Coronary artery (tissue), 2 donors: ENCODE data around the gene P2RY11.

ENCODE experiments used
- DNase-seq: peaks from one replicate; pipeline ENCODE4 v3.0.0-alpha.2; 2017; ENCODE audit warnings: low spot score
- H3K27ac ChIP-seq, 2 donors: fragments of 200-600 bp; sonication (generic); one replicate each; pipeline ENCODE4 v1.5.1; 2016 to 2019
- H3K4me3 ChIP-seq: fragments of 200-600 bp; sonication (generic); 2 replicates; pipeline ENCODE4 v1.5.1; 2016; ENCODE audit warnings: mild to moderate bottlenecking, moderate library complexity
- TF ChIP-seq, protein P1 (sequence below): fragments of 200-600 bp; sonication (generic); IDR thresholded peaks from one replicate; pipeline ENCODE4 v1.5.1; 2019; ENCODE audit warnings: antibody characterized with exemption

The P2RY11 gene

GRCh38 chr19:10102787-10103236 lies 8.7 kb upstream of the P2RY11 start:
- Histone ChIP-seq H3K27ac (no peak overlapping the region), H3K4me3 (no peak overlapping the region)
- no peak for DNase-seq
- TF ChIP-seq, protein P1, sequence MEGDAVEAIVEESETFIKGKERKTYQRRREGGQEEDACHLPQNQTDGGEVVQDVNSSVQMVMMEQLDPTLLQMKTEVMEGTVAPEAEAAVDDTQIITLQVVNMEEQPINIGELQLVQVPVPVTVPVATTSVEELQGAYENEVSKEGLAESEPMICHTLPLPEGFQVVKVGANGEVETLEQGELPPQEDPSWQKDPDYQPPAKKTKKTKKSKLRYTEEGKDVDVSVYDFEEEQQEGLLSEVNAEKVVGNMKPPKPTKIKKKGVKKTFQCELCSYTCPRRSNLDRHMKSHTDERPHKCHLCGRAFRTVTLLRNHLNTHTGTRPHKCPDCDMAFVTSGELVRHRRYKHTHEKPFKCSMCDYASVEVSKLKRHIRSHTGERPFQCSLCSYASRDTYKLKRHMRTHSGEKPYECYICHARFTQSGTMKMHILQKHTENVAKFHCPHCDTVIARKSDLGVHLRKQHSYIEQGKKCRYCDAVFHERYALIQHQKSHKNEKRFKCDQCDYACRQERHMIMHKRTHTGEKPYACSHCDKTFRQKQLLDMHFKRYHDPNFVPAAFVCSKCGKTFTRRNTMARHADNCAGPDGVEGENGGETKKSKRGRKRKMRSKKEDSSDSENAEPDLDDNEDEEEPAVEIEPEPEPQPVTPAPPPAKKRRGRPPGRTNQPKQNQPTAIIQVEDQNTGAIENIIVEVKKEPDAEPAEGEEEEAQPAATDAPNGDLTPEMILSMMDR: no peak

DNA sequence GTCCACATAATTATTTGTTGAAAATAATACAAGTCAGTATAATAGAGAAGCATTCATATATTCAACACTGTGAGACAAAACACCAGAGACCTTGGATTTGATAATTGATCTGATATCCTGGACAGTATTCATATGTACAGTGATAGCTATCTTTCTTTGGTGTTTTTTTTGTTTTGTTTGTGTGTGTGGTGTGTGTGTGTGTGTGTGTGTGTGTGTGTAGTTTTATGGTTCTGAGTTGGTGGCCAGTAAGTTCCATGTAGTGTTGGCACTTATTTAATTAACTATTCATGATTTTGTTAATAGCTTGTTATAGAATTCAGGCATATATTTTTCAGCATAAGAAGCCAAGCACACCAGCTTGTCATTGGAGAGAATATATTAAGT lies 7.4 kb upstream of the P2RY11 start:
- no peak overlapping the region for H3K4me3 ChIP-seq
- TF ChIP-seq, protein P1: no peak
- no peak overlapping the region for H3K27ac ChIP-seq
- DNase-seq: no peak

DNA sequence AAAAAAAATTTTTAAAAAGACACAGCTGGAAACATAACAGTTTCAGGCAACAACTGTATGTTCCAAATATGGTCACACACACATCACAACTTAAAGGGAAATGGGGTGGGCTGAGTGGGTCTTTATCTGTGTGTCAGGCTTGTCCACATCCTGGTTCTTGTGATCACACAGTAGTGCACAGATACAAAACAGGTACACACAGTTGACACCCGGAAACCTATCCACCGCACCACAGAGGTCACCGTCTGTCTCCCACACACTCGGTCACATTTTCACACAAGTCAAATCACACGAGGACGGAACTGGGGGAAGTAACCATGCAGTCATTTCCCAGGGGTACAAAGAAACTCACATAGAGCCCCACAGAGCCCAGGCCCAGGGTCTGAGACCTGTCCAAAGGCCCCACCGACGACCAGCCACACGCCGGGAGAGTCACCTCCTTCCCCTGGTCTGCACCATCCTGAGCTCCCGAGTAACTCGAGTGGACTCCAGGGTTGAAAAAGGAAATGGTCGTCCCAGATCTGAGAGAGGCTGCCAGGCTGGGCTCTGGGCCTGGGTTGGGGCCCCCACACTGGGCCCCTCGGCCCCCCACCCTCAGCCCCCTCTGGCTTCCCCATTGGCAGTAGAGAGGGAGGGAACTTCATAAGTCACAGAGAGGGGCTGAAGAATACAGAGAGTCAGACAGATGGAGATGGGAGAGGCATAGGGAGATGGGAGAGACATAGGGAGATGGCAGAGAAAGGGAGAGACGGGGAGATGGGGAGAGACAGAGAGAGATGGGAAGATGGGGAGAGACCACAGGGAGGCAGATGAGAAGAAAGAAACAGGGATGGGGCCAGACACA lies 6.6 kb upstream of the P2RY11 start:
- Histone ChIP-seq H3K4me3 (no peak overlapping the region), H3K27ac (peak overlapping the region in 1 of 2 donors; percentile 51)
- TF ChIP-seq, protein P1: no peak
- DNase-seq: no peak

- H3K4me3 ChIP-seq: peak overlapping the region; percentile 81
- H3K27ac ChIP-seq: peak overlapping the region in 1 of 2 donors; percentile 71
- TF ChIP-seq, protein P1: no peak
- no peak for DNase-seq
Observed at GRCh38 chr19:10105509-10106099, 5.9 kb upstream of the P2RY11 start.

GRCh38 chr19:10106100-10106936 lies 5.2 kb upstream of the P2RY11 start, which contains the start of gene PPAN:
PPAN (plus strand) TSS chr19:10106362; CDS start chr19:10106395, 33 bp downstream.
- peak within 1 kb of the TSS in 1 of 2 donors; percentile 71 for H3K27ac ChIP-seq
- peak within 1 kb of the TSS; percentile 81 for H3K4me3 ChIP-seq
- TF ChIP-seq, protein P1: no peak
- peak; percentile 97 for DNase-seq

- H3K4me3 ChIP-seq: peak overlapping the region; percentile 81
- H3K27ac ChIP-seq: no peak overlapping the region
- TF ChIP-seq, protein P1: no peak
- DNase-seq: no peak
Observed at GRCh38 chr19:10107254-10107653, 4.2 kb upstream of the P2RY11 start.
